A549 (cell line): Measurements from ENCODE around the gene NUDCD3.

Source experiments
- CEBPB ChIP-seq, 2 experiments: fragments of >200 bp in 1 of 2; sonication (Bioruptor Twin) in 1 of 2; formaldehyde crosslinking in 1 of 2; IDR thresholded peaks; 2 replicates each; pipeline ENCODE4 v1.6.1; 2012 to 2016
- CTCF ChIP-seq: fragments of >200 bp; sonication (Bioruptor Twin); formaldehyde crosslinking; IDR thresholded peaks from 3 replicates; pipeline ENCODE4 v1.5.1; 2016
- EP300 ChIP-seq, 2 experiments: fragments of >200 bp; sonication (Bioruptor Twin); formaldehyde crosslinking; IDR thresholded peaks; 2 replicates in 1 of 2; 3 replicates in 1 of 2; pipeline ENCODE4 v1.6.1; 2016 to 2017
- KDM5A ChIP-seq: fragments of 200-600 bp; sonication (generic); IDR thresholded peaks from 2 replicates; pipeline ENCODE4 v1.6.1; 2016; ENCODE audit warnings: antibody characterized with exemption, mild to moderate bottlenecking
- NPAS2 ChIP-seq: fragments of 250-450 bp; sonication (Bioruptor Pico); IDR thresholded peaks from 2 replicates; pipeline ENCODE4 v1.8.0; 2022; ENCODE audit warnings: mild to moderate bottlenecking, moderate library complexity, borderline replicate concordance
- POLR2A ChIP-seq: IDR thresholded peaks from 2 replicates; pipeline ENCODE4 v1.6.1; 2012; ENCODE audit warnings: mild to moderate bottlenecking, low read length
- POLR2AphosphoS2 ChIP-seq: conservative IDR thresholded peaks from 2 replicates; pipeline ENCODE4 v1.6.1; 2012; ENCODE audit warnings: low read length, improper control_type of control experiment, inconsistent platforms
- RAD21 ChIP-seq, 2 experiments: fragments of >200 bp in 1 of 2; sonication (Bioruptor Twin) in 1 of 2; formaldehyde crosslinking in 1 of 2; IDR thresholded peaks in 1 of 2; conservative IDR thresholded peaks in 1 of 2; 2 replicates in 1 of 2; 3 replicates in 1 of 2; pipeline ENCODE4 v1.6.1; 2012 to 2018; ENCODE audit warnings: inconsistent platforms in 1 of 2
- REST ChIP-seq: fragments of 200-600 bp; sonication (generic); IDR thresholded peaks from 2 replicates; pipeline ENCODE4 v1.6.1; 2016; ENCODE audit warnings: antibody characterized with exemption, mild to moderate bottlenecking, moderate library complexity
- TF ChIP-seq, protein P1 (sequence below): fragments of >200 bp; sonication (Bioruptor Twin); formaldehyde crosslinking; IDR thresholded peaks from 3 replicates; pipeline ENCODE4 v1.6.1; 2016

DNA sequence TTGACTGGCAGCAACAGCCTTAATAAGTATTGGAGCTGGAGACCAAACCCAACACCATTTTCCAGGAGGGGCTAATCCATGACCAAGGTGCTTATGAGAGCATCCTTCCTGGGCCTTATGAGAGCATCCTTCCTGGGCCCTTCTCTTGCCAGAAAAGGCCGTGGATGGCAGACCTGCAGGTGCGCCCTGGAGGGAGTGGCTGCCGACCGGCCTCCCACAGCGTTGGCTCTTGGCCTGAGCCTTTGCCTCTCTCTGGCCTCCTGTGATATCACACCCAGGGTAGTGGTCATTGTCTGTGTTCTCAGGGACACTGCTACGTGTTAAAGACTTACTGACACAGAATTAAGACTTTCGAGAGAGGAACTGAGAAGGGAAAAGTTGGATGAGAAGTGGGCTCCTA, 22.3 kb upstream of the NUDCD3 start:
- TF ChIP-seq NPAS2 (no peak), CTCF (no peak), REST (no peak), CEBPB (IDR thresholded peaks at IDR 0.05) (no peak), KDM5A (no peak), POLR2A (no peak), POLR2AphosphoS2 (no peak), EP300 (IDR thresholded peaks at IDR 0.05) (no peak), RAD21 (conservative IDR thresholded peaks at IDR 0.05 in 1 of 2, IDR thresholded peaks at IDR 0.05 in 1 of 2) (no peak)
- TF ChIP-seq, protein P1, sequence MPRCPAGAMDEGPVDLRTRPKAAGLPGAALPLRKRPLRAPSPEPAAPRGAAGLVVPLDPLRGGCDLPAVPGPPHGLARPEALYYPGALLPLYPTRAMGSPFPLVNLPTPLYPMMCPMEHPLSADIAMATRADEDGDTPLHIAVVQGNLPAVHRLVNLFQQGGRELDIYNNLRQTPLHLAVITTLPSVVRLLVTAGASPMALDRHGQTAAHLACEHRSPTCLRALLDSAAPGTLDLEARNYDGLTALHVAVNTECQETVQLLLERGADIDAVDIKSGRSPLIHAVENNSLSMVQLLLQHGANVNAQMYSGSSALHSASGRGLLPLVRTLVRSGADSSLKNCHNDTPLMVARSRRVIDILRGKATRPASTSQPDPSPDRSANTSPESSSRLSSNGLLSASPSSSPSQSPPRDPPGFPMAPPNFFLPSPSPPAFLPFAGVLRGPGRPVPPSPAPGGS = no peak
